Stimulated activated naive B cell treated with anti-CD40 and anti-IgM and Interleukin-4, amounts not matched to agents 10 μg/mL and 1 μg/mL and 100 μg/mL, for 72 hours (primary cell): Measurements from ENCODE around the gene SCAMP2.

Source experiments
- ATAC-seq, 2 donors: fragments of 150-1000 bp; cut with Tn5 transposase; replicated peaks; 2 replicates each; pipeline ENCODE4 v1.10.0; 2021; ENCODE audit warnings: moderate library complexity in 1 of 2
- DNase-seq: peaks from one replicate; pipeline ENCODE4 v3.0.0; 2021
- H3K27ac Mint-ChIP-seq: one replicate; pipeline ENCODE4 v1.8.0; 2022; ENCODE audit warnings: mild to moderate bottlenecking, mixed read lengths
- H3K27me3 Mint-ChIP-seq, 2 donors: one replicate each; pipeline ENCODE4 v1.8.0; 2022; ENCODE audit warnings: mixed read lengths in 2 of 2
- H3K36me3 Mint-ChIP-seq, 2 donors: one replicate each; pipeline ENCODE4 v1.8.0; 2022; ENCODE audit warnings: mixed read lengths in 2 of 2, mild to moderate bottlenecking in 1 of 2
- H3K4me1 Mint-ChIP-seq, 2 donors: one replicate each; pipeline ENCODE4 v1.8.0; 2022; ENCODE audit warnings: mixed read lengths in 2 of 2, mild to moderate bottlenecking in 1 of 2
- H3K4me3 Mint-ChIP-seq, 2 donors: one replicate each; pipeline ENCODE4 v1.8.0; 2022; ENCODE audit warnings: mild to moderate bottlenecking in 2 of 2, mixed read lengths in 2 of 2, moderate library complexity in 1 of 2
- H3K9me3 Mint-ChIP-seq, 2 donors: one replicate each; pipeline ENCODE4 v1.8.0; 2022; ENCODE audit warnings: mixed read lengths in 2 of 2, mild to moderate bottlenecking in 1 of 2

The SCAMP2 gene

GRCh38 chr15:74820056-74820455 lies 53.1 kb downstream of the SCAMP2 start:
- ATAC-seq (no peak), DNase-seq (no peak)
- Mint-ChIP-seq H3K4me3 (no peak overlapping the region), H3K4me1 (peaks cover 41 to 45% of the 10 kb centered on the region in 2 donors), H3K36me3 (no peaks in the 10 kb centered on the region), H3K9me3 (no peaks in the 10 kb centered on the region), H3K27ac (no peak overlapping the region), H3K27me3 (peaks cover 23 to 42% of the 10 kb centered on the region in 2 donors)

GRCh38 chr15:74817370-74817737 lies 55.8 kb downstream of the SCAMP2 start:
- Mint-ChIP-seq H3K27ac (no peak overlapping the region), H3K4me1 (peaks cover 39 to 41% of the 10 kb centered on the region in 2 donors), H3K4me3 (no peak overlapping the region), H3K27me3 (peaks cover 8 to 24% of the 10 kb centered on the region in 2 donors), H3K9me3 (no peaks in the 10 kb centered on the region), H3K36me3 (no peaks in the 10 kb centered on the region)
- DNase-seq (no peak), ATAC-seq (no peak)

- Mint-ChIP-seq H3K27me3 (peaks cover 8 to 24% of the 10 kb centered on the region in 2 donors), H3K4me3 (no peak overlapping the region), H3K27ac (peak overlapping the region; percentile 51), H3K36me3 (no peaks in the 10 kb centered on the region), H3K4me1 (peaks cover 34 to 39% of the 10 kb centered on the region in 2 donors), H3K9me3 (no peaks in the 10 kb centered on the region)
- DNase-seq: no peak
- no peak for ATAC-seq
Measured at GRCh38 chr15:74816624-74817369, 56.4 kb downstream of the SCAMP2 start.

- peaks cover 8 to 24% of the 10 kb centered on the region in 2 donors for H3K27me3 Mint-ChIP-seq
- no peak overlapping the region for H3K27ac Mint-ChIP-seq
- DNase-seq (no peak), ATAC-seq (no peak)
- no peak overlapping the region for H3K4me3 Mint-ChIP-seq
- no peaks in the 10 kb centered on the region for H3K9me3 Mint-ChIP-seq
- H3K4me1 Mint-ChIP-seq: peaks cover 25 to 31% of the 10 kb centered on the region in 2 donors
- no peaks in the 10 kb centered on the region for H3K36me3 Mint-ChIP-seq
Measured at GRCh38 chr15:74815961-74816360, 57.2 kb downstream of the SCAMP2 start.

GRCh38 chr15:74815121-74815934 lies 57.8 kb downstream of the SCAMP2 start:
- peaks cover 19 to 25% of the 10 kb centered on the region in 2 donors for H3K4me1 Mint-ChIP-seq
- no peak for ATAC-seq

GRCh38 chr15:74812533-74812932 lies 60.6 kb downstream of the SCAMP2 start, which contains the start of gene LMAN1L:
Gene LMAN1L (plus strand): TSS chr15:74812835. CDS start chr15:74812855, 20 bp downstream.
- DNase-seq (no peak), ATAC-seq (no peak)
- Mint-ChIP-seq H3K36me3 (peaks cover 0 to 4% of the 10 kb centered on the region in 2 donors), H3K4me1 (peaks cover 22 to 24% of the 10 kb centered on the region in 2 donors), H3K4me3 (no peak within 1 kb of the TSS), H3K27me3 (peaks cover 7 to 9% of the 10 kb centered on the region in 2 donors), H3K27ac (peak within 1 kb of the TSS; percentile 67), H3K9me3 (no peaks in the 10 kb centered on the region)

More at GRCh38 chr15:74815121-74815934, 57.8 kb downstream of the SCAMP2 start:
- DNase-seq: no peak
- Mint-ChIP-seq H3K36me3 (no peaks in the 10 kb centered on the region), H3K27ac (no peak overlapping the region), H3K4me3 (no peak overlapping the region), H3K27me3 (peaks cover 8 to 24% of the 10 kb centered on the region in 2 donors), H3K9me3 (no peaks in the 10 kb centered on the region)

GRCh38 chr15:74809956-74810355 lies 63.2 kb downstream of the SCAMP2 start:
- Mint-ChIP-seq H3K27me3 (no peaks in the 10 kb centered on the region), H3K27ac (peak overlapping the region; percentile 43), H3K9me3 (peaks cover 0 to 2% of the 10 kb centered on the region in 2 donors), H3K36me3 (peaks cover 5 to 7% of the 10 kb centered on the region in 2 donors), H3K4me1 (peaks cover 24 to 36% of the 10 kb centered on the region in 2 donors), H3K4me3 (no peak overlapping the region)
- ATAC-seq: no peak
- no peak for DNase-seq

GRCh38 chr15:74809242-74809641 lies 63.9 kb downstream of the SCAMP2 start:
- Mint-ChIP-seq H3K4me3 (peak overlapping the region; percentile 18 to 46), H3K27me3 (no peaks in the 10 kb centered on the region), H3K4me1 (peaks cover 27 to 38% of the 10 kb centered on the region in 2 donors), H3K27ac (peak overlapping the region; percentile 48), H3K36me3 (peaks cover 11 to 13% of the 10 kb centered on the region in 2 donors), H3K9me3 (peaks cover 0 to 2% of the 10 kb centered on the region in 2 donors)
- ATAC-seq (peak; percentile 4 to 13), DNase-seq (no peak)

GRCh38 chr15:74808840-74809229 lies 64.3 kb downstream of the SCAMP2 start:
- Mint-ChIP-seq H3K4me3 (peak overlapping the region; percentile 18 to 46), H3K27ac (peak overlapping the region; percentile 48), H3K36me3 (peaks cover 15 to 17% of the 10 kb centered on the region in 2 donors), H3K9me3 (peaks cover 0 to 2% of the 10 kb centered on the region in 2 donors), H3K4me1 (peaks cover 30 to 42% of the 10 kb centered on the region in 2 donors), H3K27me3 (no peaks in the 10 kb centered on the region)
- DNase-seq (no peak), ATAC-seq (peak; percentile 10 to 15)

GRCh38 chr15:74808078-74808839 lies 64.9 kb downstream of the SCAMP2 start:
- DNase-seq (no peak), ATAC-seq (peak; percentile 19 to 28)
- H3K27me3 Mint-ChIP-seq: no peaks in the 10 kb centered on the region
- H3K27ac Mint-ChIP-seq: peak overlapping the region; percentile 97
- peak overlapping the region in 1 of 2 donors; percentile 55 for H3K4me3 Mint-ChIP-seq
- peaks cover 19% of the 10 kb centered on the region in 2 donors for H3K36me3 Mint-ChIP-seq
- H3K4me1 Mint-ChIP-seq: peaks cover 29 to 42% of the 10 kb centered on the region in 2 donors
- H3K9me3 Mint-ChIP-seq: peaks cover 0 to 2% of the 10 kb centered on the region in 2 donors

- ATAC-seq: peak; percentile 12 to 22
- Mint-ChIP-seq H3K4me3 (peak overlapping the region in 1 of 2 donors; percentile 55), H3K27ac (peak overlapping the region; percentile 97), H3K4me1 (peaks cover 27 to 42% of the 10 kb centered on the region in 2 donors), H3K27me3 (no peaks in the 10 kb centered on the region), H3K9me3 (peaks cover 0 to 2% of the 10 kb centered on the region in 2 donors), H3K36me3 (peaks cover 20 to 26% of the 10 kb centered on the region in 2 donors)
- DNase-seq: no peak
Measured at GRCh38 chr15:74807282-74807681, 65.9 kb downstream of the SCAMP2 start.

- Mint-ChIP-seq H3K4me3 (peak overlapping the region in 1 of 2 donors; percentile 1), H3K4me1 (peaks cover 35 to 56% of the 10 kb centered on the region in 2 donors), H3K27me3 (no peaks in the 10 kb centered on the region), H3K9me3 (peaks cover 0 to 2% of the 10 kb centered on the region in 2 donors), H3K36me3 (peaks cover 26 to 45% of the 10 kb centered on the region in 2 donors), H3K27ac (peak overlapping the region; percentile 90)
- DNase-seq (no peak), ATAC-seq (no peak)
Measured at GRCh38 chr15:74804935-74805334, 68.2 kb downstream of the SCAMP2 start.

- H3K9me3 Mint-ChIP-seq: peaks cover 0 to 2% of the 10 kb centered on the region in 2 donors
- peaks cover 30 to 54% of the 10 kb centered on the region in 2 donors for H3K36me3 Mint-ChIP-seq
- peak overlapping the region; percentile 68 for H3K27ac Mint-ChIP-seq
- no peak for DNase-seq
- no peak overlapping the region for H3K4me3 Mint-ChIP-seq
- H3K27me3 Mint-ChIP-seq: no peaks in the 10 kb centered on the region
- ATAC-seq: no peak
- peaks cover 39 to 57% of the 10 kb centered on the region in 2 donors for H3K4me1 Mint-ChIP-seq
Measured at GRCh38 chr15:74802862-74803447, 70.2 kb downstream of the SCAMP2 start.
